Chondrocyte (in vitro differentiated cells): Measurements from ENCODE around the gene CREM. TPM values are rescaled to one million over a fixed set of nuclear protein-coding genes. Genes with fewer than 3 reads are reported as not detected.

Experiments used
- DNase-seq: peaks from one replicate; pipeline ENCODE4 v3.0.0; 2021; ENCODE audit warnings: mixed read lengths, low spot score
- H3K27ac Mint-ChIP-seq: one replicate; pipeline ENCODE4 v1.8.0; 2021; ENCODE audit warnings: mild to moderate bottlenecking, moderate library complexity, mixed read lengths; ENCODE audit not compliant: unreplicated experiment
- H3K27me3 Mint-ChIP-seq: 2 replicates; pipeline ENCODE4 v1.8.0; 2021; ENCODE audit warnings: low read depth, mixed read lengths
- H3K36me3 Mint-ChIP-seq: 2 replicates; pipeline ENCODE4 v1.8.0; 2021; ENCODE audit warnings: low read depth, mixed read lengths
- H3K4me1 Mint-ChIP-seq: 2 replicates; pipeline ENCODE4 v1.8.0; 2021; ENCODE audit warnings: low read depth, mild to moderate bottlenecking, mixed read lengths
- H3K4me3 Mint-ChIP-seq: one replicate; pipeline ENCODE4 v1.8.0; 2021; ENCODE audit warnings: mild to moderate bottlenecking, moderate library complexity, mixed read lengths; ENCODE audit not compliant: unreplicated experiment
- H3K9me3 Mint-ChIP-seq: 2 replicates; pipeline ENCODE4 v1.8.0; 2021; ENCODE audit warnings: low read depth, mixed read lengths
- total RNA-seq: library from RNA; stranded (reverse); gene quantifications from 3 replicates; pipeline ENCODE4 v1.2.1, GENCODE V29; 2021
- TF ChIP-seq, protein P1 (sequence below): fragments of 200-600 bp; sonication (generic); IDR thresholded peaks from 2 replicates; pipeline ENCODE4 v1.5.0; 2021; ENCODE audit warnings: antibody characterized with exemption, mild to moderate bottlenecking, moderate library complexity

CREM gene
- total RNA-seq, 1 donor from 2014 or later: 25.5 TPM

DNA sequence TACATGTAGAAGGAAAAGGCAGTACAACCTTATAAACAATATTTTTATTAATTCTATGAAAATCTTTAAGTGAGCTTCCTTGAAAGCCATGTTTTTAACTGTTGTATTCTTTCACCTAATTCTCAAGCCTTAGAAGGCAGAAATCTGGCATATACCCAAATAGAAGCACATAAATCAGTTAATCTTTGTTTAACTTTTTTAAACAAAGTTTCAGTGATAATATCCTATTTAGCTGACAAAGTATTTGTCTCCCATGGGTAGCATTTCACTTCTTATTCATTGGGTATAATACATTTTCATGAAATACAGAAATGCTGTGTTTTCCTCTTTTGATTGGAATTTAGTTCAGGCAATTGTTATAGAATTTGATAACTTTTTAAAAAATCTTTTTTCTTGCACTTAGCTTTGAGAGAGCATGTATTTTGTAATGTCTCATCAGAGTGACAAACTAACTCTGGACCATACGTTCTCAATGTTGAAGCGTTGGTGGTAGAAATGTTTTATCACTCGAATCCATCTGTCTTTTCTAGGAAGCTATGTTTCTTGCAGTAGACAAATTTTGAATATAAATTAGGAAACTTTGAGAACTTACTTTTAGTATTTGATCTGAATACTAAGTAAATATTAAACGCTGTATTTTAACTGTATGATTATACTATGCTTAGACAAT, 78.1 kb downstream of the CREM start:
- Mint-ChIP-seq H3K4me3 (no peak overlapping the region), H3K36me3 (peaks cover 3% of the 10 kb centered on the region), H3K9me3 (no peaks in the 10 kb centered on the region), H3K4me1 (no peaks in the 10 kb centered on the region), H3K27ac (no peak overlapping the region), H3K27me3 (no peaks in the 10 kb centered on the region)
- TF ChIP-seq, protein P1, sequence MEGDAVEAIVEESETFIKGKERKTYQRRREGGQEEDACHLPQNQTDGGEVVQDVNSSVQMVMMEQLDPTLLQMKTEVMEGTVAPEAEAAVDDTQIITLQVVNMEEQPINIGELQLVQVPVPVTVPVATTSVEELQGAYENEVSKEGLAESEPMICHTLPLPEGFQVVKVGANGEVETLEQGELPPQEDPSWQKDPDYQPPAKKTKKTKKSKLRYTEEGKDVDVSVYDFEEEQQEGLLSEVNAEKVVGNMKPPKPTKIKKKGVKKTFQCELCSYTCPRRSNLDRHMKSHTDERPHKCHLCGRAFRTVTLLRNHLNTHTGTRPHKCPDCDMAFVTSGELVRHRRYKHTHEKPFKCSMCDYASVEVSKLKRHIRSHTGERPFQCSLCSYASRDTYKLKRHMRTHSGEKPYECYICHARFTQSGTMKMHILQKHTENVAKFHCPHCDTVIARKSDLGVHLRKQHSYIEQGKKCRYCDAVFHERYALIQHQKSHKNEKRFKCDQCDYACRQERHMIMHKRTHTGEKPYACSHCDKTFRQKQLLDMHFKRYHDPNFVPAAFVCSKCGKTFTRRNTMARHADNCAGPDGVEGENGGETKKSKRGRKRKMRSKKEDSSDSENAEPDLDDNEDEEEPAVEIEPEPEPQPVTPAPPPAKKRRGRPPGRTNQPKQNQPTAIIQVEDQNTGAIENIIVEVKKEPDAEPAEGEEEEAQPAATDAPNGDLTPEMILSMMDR: no peak
- DNase-seq: no peak

GRCh38 chr10:35206274-35206673, 79.6 kb downstream of the CREM start:
- Mint-ChIP-seq H3K4me1 (peaks cover under 1% of the 10 kb centered on the region), H3K36me3 (peaks cover 6% of the 10 kb centered on the region), H3K4me3 (no peak overlapping the region), H3K27ac (no peak overlapping the region), H3K9me3 (no peaks in the 10 kb centered on the region), H3K27me3 (no peaks in the 10 kb centered on the region)
- TF ChIP-seq, protein P1: no peak
- no peak for DNase-seq

- Mint-ChIP-seq H3K27ac (no peak overlapping the region), H3K36me3 (peaks cover 6% of the 10 kb centered on the region), H3K9me3 (no peaks in the 10 kb centered on the region), H3K4me1 (peaks cover 22% of the 10 kb centered on the region), H3K27me3 (no peaks in the 10 kb centered on the region), H3K4me3 (no peak overlapping the region)
- DNase-seq: no peak
- TF ChIP-seq, protein P1: no peak
These were observed 81.9 kb downstream of the CREM start for GRCh38 chr10:35208536-35208935.

- Mint-ChIP-seq H3K4me3 (no peak overlapping the region), H3K36me3 (peaks cover 6% of the 10 kb centered on the region), H3K27ac (no peak overlapping the region), H3K9me3 (no peaks in the 10 kb centered on the region), H3K27me3 (no peaks in the 10 kb centered on the region), H3K4me1 (peaks cover 24% of the 10 kb centered on the region)
- TF ChIP-seq, protein P1: no peak
- no peak for DNase-seq
These were observed 82.4 kb downstream of the CREM start for GRCh38 chr10:35208949-35209613.

DNA sequence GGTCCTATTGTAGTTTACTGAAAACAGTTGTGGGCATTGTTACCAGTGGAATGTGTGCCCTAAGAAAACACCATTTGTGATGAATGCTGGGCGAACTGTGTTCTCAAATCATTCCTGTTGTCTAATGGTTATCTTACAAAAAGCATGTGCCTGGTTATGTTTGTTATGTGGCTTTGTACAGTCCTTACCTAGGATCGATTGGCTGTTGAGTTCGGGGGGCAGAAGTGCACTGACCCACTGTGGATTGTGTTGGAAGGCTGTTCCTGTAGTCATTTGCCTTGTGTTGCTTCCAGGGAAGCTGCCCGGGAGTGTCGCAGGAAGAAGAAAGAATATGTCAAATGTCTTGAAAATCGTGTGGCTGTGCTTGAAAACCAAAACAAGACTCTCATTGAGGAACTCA, 84.3 kb downstream of the CREM start:
- no peak overlapping the region for H3K27ac Mint-ChIP-seq
- H3K9me3 Mint-ChIP-seq: no peaks in the 10 kb centered on the region
- TF ChIP-seq, protein P1: no peak
- H3K4me1 Mint-ChIP-seq: peaks cover 24% of the 10 kb centered on the region
- DNase-seq: no peak
- H3K27me3 Mint-ChIP-seq: no peaks in the 10 kb centered on the region
- H3K4me3 Mint-ChIP-seq: no peak overlapping the region
- H3K36me3 Mint-ChIP-seq: peaks cover 6% of the 10 kb centered on the region
